ENCODE data around the gene TRIM34.
"Not testable (repeated sequence)": the region's sequence is repeated elsewhere in the genome, so short reads cannot be mapped to it uniquely, and the experiment has no call there.

TRIM34 gene

GRCh38 chr11:5684036-5684645, 59.3 kb downstream of the TRIM34 start:
- DNase-seq (ENCODE audit: low read depth): no peak

GRCh38 chr11:5684646-5685362, 60.0 kb downstream of the TRIM34 start, which contains the start of gene TRIM5:
TSS of gene TRIM5 (minus strand) at chr11:5685074. CDS start at chr11:5680177, 4,897 bp downstream.
- DNase-seq (ENCODE audit: low read depth): peak; percentile 52

DNA sequence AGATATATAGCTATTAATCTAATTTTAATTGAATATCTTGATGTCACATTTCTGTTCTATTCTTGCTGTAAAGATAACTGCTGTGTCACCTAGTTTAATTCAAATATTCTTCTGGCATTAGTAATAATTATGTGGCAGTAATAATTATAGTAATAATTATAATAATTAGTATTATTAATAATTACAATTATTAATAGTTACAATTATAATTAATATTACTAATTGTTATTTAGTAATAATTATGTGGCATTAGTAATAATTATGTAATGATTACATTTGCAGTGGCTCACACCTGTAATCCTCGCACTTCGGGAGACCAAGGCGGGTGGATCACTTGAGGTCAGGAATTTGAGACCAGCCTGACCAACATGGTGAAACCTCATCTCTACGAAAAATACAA, 61.6 kb downstream of the TRIM34 start:
- DNase-seq (ENCODE audit: low read depth): no peak

DNA sequence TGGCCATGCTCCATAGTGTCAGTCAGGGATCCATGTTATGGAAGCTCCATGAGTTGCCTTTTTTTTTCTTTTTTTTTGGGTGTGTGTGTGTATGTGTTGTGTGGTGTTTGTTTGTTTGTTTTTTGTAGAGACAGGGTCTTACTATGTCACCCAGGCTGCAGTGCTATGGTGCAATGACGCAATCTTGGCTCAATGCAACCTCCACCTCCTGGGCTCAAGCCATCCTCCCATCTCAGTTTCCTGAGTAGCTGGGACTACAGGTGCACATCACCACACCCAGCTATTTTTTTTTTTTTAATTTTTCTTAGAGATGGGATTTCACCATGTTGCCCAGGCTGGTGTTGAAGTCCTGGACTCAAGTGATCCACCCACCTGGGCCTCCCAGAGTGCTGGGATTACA, 63.7 kb downstream of the TRIM34 start:
- no peak for DNase-seq (ENCODE audit: low read depth)

DNA sequence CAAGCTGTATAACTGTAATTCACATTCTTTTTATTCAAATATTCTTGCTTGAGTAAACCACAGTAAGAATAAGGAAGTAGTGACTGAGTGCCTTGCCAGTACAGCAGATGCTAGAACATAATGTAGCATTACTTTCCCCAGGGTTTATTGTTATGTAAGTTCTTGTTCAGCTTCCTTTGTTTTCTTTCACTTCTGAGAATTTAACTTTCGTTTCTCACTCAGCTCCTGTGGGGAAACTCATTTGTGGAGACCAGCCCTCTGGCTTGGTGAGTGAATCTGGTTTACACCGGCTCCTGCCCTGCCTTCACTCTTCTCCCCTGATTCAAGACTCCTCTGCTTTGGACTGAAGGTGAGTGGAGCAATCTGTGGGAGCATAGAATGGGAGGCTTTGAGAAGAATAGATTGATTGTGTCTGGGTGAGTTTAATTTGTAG, 64.8 kb downstream of the TRIM34 start, which contains the start of gene TRIM22:
Gene TRIM22 (plus strand): TSS at position 240 of the 433 bp plus-strand sequence. CDS start 6,443 bp downstream, outside the sequence.
- no peak for DNase-seq (ENCODE audit: low read depth)

DNA sequence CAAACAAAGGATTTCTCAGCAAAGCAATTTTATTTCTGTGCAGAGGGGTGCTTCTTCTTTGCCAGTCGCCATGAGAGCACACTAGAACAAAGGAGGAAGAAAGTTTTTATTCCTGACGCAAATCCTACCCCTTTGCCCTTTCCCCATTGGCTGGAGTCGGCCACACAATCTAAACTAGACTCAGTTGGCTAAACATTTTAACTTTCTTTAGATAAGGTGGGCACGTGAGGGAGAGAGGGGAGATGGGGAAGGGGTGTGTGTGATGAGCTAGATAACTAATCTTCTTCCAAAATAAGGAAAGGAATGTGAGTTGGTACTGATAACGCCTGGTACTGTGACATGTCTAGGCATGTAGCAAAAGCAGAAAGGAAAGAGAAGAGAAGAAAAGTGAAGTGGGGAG, 65.4 kb downstream of the TRIM34 start:
- no peak for DNase-seq (ENCODE audit: low read depth)

GRCh38 chr11:5690736-5691135, 65.9 kb downstream of the TRIM34 start:
- DNase-seq (ENCODE audit: low read depth): no peak

GRCh38 chr11:5691238-5691963, 66.6 kb downstream of the TRIM34 start:
- not testable (repeated sequence) for DNase-seq (ENCODE audit: low read depth)

DNA sequence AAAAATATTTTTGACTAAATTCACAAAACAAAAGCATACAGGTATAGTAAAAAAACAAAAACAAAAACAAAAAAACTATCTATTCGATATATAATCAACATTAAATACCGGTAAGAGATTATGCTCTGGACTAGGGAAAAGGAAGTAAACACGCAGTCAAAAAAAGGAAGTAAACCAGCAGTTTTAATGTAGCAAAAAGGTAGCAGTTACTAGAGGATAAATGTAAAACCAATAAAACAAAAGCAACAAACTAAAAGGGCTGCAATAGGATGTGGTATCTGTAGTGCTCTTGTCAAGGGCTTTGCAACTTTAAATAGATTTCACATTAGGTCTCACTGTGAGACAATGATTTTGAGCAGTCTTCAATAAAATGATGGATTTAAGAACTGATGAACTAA, 67.2 kb downstream of the TRIM34 start:
- DNase-seq (ENCODE audit: low read depth): no peak

Data from stimulated activated CD8-positive, alpha-beta memory T cell treated with anti-CD3 and anti-CD28 coated beads, Interleukin-7, amount 100 ng/mL, for 24 hours (primary cell).